ENCODE results near the gene BCL2.

The BCL2 gene

DNA sequence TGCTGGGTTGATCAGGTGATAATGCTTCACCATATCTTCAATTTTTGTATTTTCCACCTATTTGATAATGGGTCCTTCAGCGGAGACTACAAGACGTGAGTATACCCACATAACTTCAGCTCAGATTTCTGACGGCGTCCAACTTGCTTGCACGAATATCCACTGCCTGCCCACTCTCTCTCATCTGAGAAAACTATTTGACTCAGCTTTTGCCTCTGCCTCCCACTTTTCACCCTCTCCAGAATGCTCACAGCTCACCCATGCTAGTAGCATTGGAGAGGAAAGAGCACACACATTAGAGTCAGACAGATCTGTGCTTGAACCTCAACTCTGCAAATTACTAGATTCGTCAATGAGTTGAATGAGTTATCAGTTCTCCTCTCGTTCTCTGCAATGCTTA, 166.8 kb downstream of the BCL2 start:
- TF ChIP-seq, protein P1, sequence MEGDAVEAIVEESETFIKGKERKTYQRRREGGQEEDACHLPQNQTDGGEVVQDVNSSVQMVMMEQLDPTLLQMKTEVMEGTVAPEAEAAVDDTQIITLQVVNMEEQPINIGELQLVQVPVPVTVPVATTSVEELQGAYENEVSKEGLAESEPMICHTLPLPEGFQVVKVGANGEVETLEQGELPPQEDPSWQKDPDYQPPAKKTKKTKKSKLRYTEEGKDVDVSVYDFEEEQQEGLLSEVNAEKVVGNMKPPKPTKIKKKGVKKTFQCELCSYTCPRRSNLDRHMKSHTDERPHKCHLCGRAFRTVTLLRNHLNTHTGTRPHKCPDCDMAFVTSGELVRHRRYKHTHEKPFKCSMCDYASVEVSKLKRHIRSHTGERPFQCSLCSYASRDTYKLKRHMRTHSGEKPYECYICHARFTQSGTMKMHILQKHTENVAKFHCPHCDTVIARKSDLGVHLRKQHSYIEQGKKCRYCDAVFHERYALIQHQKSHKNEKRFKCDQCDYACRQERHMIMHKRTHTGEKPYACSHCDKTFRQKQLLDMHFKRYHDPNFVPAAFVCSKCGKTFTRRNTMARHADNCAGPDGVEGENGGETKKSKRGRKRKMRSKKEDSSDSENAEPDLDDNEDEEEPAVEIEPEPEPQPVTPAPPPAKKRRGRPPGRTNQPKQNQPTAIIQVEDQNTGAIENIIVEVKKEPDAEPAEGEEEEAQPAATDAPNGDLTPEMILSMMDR (IDR thresholded peaks at IDR 0.05; ENCODE audit: low read depth, low read length) = no peak
- H3K9me3 ChIP-seq = no peaks in the 10 kb centered on the region
- no peak for DNase-seq
- no peaks in the 10 kb centered on the region for H3K27me3 ChIP-seq
- H3K36me3 ChIP-seq = no peaks in the 10 kb centered on the region
- H3K4me1 ChIP-seq = no peaks in the 10 kb centered on the region
- no peak overlapping the region for H3K4me3 ChIP-seq (ENCODE audit: low read depth, low read length)

DNA sequence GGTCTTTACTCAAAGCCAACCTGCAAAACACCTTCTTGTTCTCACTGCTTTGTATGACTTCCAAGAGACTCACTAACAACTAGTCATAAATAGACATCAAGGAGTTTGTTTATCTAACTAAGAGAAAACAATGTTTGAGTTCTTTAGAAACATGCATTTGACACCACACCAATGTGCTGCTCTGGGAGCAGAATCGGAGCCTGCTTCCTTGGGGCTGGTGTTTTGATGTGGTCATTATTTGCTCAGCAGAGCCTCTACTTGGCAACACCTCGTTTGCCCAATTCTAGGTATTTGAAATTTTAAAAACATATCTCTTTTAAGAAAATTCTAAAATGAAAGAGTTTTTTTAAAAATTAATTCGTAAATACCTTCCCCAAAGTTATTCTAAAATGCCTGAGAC, 167.5 kb downstream of the BCL2 start:
- no peaks in the 10 kb centered on the region for H3K27me3 ChIP-seq
- H3K36me3 ChIP-seq = no peaks in the 10 kb centered on the region
- H3K4me1 ChIP-seq = no peaks in the 10 kb centered on the region
- no peaks in the 10 kb centered on the region for H3K9me3 ChIP-seq
- DNase-seq = no peak
- H3K4me3 ChIP-seq (ENCODE audit: low read depth, low read length) = no peak overlapping the region
- TF ChIP-seq, protein P1 (IDR thresholded peaks at IDR 0.05; ENCODE audit: low read depth, low read length) = no peak

DNA sequence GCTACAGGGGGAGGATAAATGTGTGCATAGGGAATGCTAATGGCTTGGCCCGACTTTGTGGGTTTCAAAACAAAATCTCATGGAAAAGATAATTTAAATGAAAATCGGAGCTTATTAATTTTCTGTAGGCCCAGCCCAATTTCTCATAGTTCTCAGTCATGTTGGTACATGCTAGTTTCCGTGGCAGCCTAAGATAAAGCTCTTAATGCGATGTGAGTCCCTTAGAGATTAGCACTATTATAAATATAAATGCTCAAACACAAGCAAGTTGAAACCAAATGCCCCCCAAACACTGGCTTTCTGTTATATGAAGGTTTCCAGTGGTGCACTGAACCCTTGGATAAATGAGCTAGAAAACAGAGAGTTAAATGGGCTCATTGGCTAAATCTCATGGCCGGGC, 168.0 kb downstream of the BCL2 start:
- Histone ChIP-seq H3K27me3 (no peaks in the 10 kb centered on the region), H3K36me3 (no peaks in the 10 kb centered on the region)

DNA sequence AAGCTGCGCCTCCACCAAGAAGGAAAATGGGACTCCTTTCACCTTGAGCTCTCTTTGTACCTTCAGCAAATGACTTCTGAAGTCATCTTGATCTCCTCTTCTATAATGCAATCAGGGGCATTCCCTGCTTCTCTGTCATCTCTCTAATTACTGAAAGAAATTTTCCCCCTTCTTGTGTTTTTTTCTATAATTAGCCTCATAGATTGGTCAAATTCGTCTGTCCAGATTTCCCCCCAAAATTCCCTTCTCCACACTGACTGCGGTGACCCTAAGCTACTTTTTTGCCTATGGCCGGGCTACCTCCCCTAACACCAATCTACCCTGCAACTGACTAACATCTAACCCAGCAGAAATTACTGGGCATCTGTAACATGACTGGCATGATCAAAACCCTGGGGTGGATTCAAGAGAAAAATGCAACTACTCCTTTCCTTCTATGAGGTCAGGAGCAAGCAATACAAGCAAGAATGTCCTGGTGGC, 168.6 kb downstream of the BCL2 start:
- Histone ChIP-seq H3K4me1 (no peaks in the 10 kb centered on the region), H3K27me3 (no peaks in the 10 kb centered on the region), H3K9me3 (no peaks in the 10 kb centered on the region), H3K4me3 (ENCODE audit: low read depth, low read length) (no peak overlapping the region), H3K36me3 (no peaks in the 10 kb centered on the region)
- DNase-seq = no peak
- TF ChIP-seq, protein P1 (IDR thresholded peaks at IDR 0.05; ENCODE audit: low read depth, low read length) = no peak

More for the DNA sequence above, 168.0 kb downstream of the BCL2 start:
- H3K4me1 ChIP-seq = no peaks in the 10 kb centered on the region
- DNase-seq = no peak
- no peaks in the 10 kb centered on the region for H3K9me3 ChIP-seq
- TF ChIP-seq, protein P1 (IDR thresholded peaks at IDR 0.05; ENCODE audit: low read depth, low read length) = no peak
- H3K4me3 ChIP-seq (ENCODE audit: low read depth, low read length) = no peak overlapping the region

DNA sequence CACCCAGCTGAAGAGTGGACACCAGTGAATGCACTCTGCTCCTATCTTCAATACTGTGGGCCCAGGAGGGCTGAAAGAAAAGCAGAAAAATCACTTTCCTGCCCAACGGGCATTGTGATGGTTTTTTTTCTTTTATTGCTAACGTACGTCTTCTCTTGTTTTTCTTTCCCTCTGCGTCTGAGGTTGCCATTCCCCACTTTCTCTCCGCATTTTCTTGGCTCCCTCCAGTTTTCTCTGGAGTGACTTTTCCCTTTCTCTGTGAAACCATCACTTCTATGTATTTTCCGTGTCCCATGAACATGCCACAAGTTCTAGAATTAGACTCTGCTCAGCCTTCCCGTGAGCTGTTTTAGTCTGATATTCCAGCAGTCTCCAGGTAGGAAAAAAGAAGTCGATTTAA, 169.2 kb downstream of the BCL2 start:
- TF ChIP-seq, protein P1 (IDR thresholded peaks at IDR 0.05; ENCODE audit: low read depth, low read length) = no peak
- Histone ChIP-seq H3K27me3 (no peaks in the 10 kb centered on the region), H3K9me3 (no peaks in the 10 kb centered on the region), H3K4me3 (ENCODE audit: low read depth, low read length) (no peak overlapping the region), H3K36me3 (no peaks in the 10 kb centered on the region), H3K4me1 (no peaks in the 10 kb centered on the region)
- no peak for DNase-seq

DNA sequence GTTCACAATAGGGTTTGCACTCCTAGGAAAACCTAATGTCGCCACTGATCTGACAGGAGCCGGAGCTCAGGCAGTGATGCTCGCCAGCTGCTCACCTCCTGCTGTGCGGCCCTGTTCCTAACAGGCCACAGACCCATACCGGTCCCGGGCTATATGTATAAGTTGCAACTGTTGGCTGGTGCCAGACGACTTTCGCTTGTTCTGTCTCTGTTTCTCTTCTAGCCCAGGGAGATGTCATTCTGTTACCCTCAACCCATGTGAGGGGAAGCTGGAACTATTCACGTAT, 170.3 kb downstream of the BCL2 start:
- no peak for DNase-seq
- no peaks in the 10 kb centered on the region for H3K36me3 ChIP-seq
- H3K4me3 ChIP-seq (ENCODE audit: low read depth, low read length) = no peak overlapping the region
- TF ChIP-seq, protein P1 (IDR thresholded peaks at IDR 0.05; ENCODE audit: low read depth, low read length) = no peak
- H3K4me1 ChIP-seq = no peaks in the 10 kb centered on the region
- H3K9me3 ChIP-seq = no peaks in the 10 kb centered on the region
- H3K27me3 ChIP-seq = no peaks in the 10 kb centered on the region

All from BE2C (cell line).